Adrenal gland (tissue), 5 donors: ENCODE measurements around the gene C10orf90.

Source experiments
- POLR2A ChIP-seq, 2 donors: fragments of 450-650 bp; IDR thresholded peaks; one replicate each; pipeline ENCODE4 v1.6.1; 2017; ENCODE audit warnings: antibody characterized with exemption in 2 of 2, mild to moderate bottlenecking in 2 of 2, moderate library complexity in 1 of 2
- TF ChIP-seq, protein P1 (sequence below), 6 experiments: fragments of 450-650 bp in 4 of 6; fragments of 200-600 bp in 2 of 6; sonication (generic) in 1 of 6; IDR thresholded peaks; 1 replicate in 5 of 6; 2 replicates in 1 of 6; pipeline versions ENCODE4 v1.5.1 to v1.8.0; 2016 to 2021; ENCODE audit warnings: antibody characterized with exemption in 6 of 6, mild to moderate bottlenecking in 2 of 6, moderate library complexity in 1 of 6
- donor health status: DM: no; HTN: no; CAD: no.

DNA sequence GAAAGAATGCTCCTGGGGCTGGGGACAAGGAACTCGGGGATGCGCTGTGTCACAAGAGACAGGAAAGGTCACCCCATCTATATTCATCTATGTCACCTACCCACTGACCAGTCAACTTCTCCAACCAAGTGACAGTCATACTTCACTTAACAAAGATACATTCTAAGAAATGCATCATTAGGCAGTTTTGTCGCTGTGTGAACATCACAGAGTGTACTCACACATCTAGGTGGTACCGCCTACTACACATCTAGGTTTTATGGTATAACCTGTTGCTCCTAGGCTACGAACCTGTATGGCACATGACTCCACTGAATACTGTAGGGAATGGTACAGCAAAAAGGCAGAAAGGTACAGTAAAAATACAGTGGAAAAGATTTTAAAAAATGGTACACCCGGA lies 278.4 kb downstream of the C10orf90 start:
- TF ChIP-seq POLR2A (IDR thresholded peaks at IDR 0.05), result no peak
- TF ChIP-seq, protein P1, sequence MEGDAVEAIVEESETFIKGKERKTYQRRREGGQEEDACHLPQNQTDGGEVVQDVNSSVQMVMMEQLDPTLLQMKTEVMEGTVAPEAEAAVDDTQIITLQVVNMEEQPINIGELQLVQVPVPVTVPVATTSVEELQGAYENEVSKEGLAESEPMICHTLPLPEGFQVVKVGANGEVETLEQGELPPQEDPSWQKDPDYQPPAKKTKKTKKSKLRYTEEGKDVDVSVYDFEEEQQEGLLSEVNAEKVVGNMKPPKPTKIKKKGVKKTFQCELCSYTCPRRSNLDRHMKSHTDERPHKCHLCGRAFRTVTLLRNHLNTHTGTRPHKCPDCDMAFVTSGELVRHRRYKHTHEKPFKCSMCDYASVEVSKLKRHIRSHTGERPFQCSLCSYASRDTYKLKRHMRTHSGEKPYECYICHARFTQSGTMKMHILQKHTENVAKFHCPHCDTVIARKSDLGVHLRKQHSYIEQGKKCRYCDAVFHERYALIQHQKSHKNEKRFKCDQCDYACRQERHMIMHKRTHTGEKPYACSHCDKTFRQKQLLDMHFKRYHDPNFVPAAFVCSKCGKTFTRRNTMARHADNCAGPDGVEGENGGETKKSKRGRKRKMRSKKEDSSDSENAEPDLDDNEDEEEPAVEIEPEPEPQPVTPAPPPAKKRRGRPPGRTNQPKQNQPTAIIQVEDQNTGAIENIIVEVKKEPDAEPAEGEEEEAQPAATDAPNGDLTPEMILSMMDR (IDR thresholded peaks at IDR 0.05), result no peak
